MM.1S (cell line): ENCODE data around the gene STK10.

Experiments used
- CTCF ChIP-seq: fragments of 300-600 bp; sonication (generic); IDR thresholded peaks from 2 replicates; pipeline ENCODE4 v1.5.1; 2016; ENCODE audit warnings: antibody characterized with exemption, low read length, mixed read lengths
- EZH2phosphoT487 ChIP-seq: fragments of 300-600 bp; sonication (generic); IDR thresholded peaks from 2 replicates; pipeline ENCODE4 v1.6.1; 2018; ENCODE audit warnings: antibody characterized with exemption, low read length

- TF ChIP-seq CTCF = no peak
- no peak for TF ChIP-seq EZH2phosphoT487
These were observed 94.1 kb downstream of the STK10 start for GRCh38 chr5:172093965-172094364.
